Astrocyte of the cerebellum (primary cell): ENCODE results near the gene ANXA2R.
"Not testable (repeated sequence)": the region's sequence is repeated elsewhere in the genome, so short reads cannot be mapped to it uniquely, and the experiment has no call there.

Experiments
- DNase-seq: peaks from one replicate; pipeline ENCODE4 v3.0.0-alpha.2; 2011; ENCODE audit warnings: low read depth
- H3K4me3 ChIP-seq: 2 replicates; pipeline ENCODE4 v1.5.1; 2011; ENCODE audit warnings: mild to moderate bottlenecking, low read depth, low read length, moderate library complexity
- CTCF ChIP-seq: IDR thresholded peaks from 2 replicates; pipeline ENCODE4 v1.5.1; 2012; ENCODE audit warnings: low read length, low read depth, moderate library complexity, mild to moderate bottlenecking; ENCODE audit errors: missing control alignments
- in situ Hi-C: cut with HindIII; loops from 2 replicates; pipeline ENCODE4 v1.10.0; 2017; ENCODE audit warnings: low sequenced_read_pairs

The ANXA2R gene

GRCh38 chr5:43040287-43041098 lies at the start of gene ANXA2R:
Gene ANXA2R, minus strand, starts transcription at chr5:43040319. Its CDS starts 273 bp downstream, at chr5:43040046.
- peak; percentile 84 for TF ChIP-seq CTCF
- DNase-seq = peak; percentile 97
- in situ Hi-C loops = no loop called here

GRCh38 chr5:43086118-43086908 lies 46.2 kb upstream of the ANXA2R start:
- H3K4me3 ChIP-seq, DNase-seq, in situ Hi-C loops: not testable (repeated sequence)

More at GRCh38 chr5:43040287-43041098, at the start of gene ANXA2R:
- peak within 1 kb of the TSS; percentile 60 for H3K4me3 ChIP-seq

GRCh38 chr5:43085453-43085852 lies 45.3 kb upstream of the ANXA2R start:
- TF ChIP-seq CTCF = no peak
- in situ Hi-C loops = no loop called here
- H3K4me3 ChIP-seq = no peak overlapping the region
- no peak for DNase-seq

- H3K4me3 ChIP-seq, DNase-seq, in situ Hi-C loops: not testable (repeated sequence)
These were observed 44.3 kb upstream of the ANXA2R start for GRCh38 chr5:43084468-43084867.

GRCh38 chr5:43081345-43081744 lies 41.2 kb upstream of the ANXA2R start:
- in situ Hi-C loops, H3K4me3 ChIP-seq, DNase-seq: not testable (repeated sequence)

- H3K4me3 ChIP-seq = no peak overlapping the region
- DNase-seq = peak; percentile 60
- in situ Hi-C loops = no loop called here
- TF ChIP-seq CTCF = no peak
These were observed 38.8 kb upstream of the ANXA2R start for GRCh38 chr5:43078956-43079355.

GRCh38 chr5:43077446-43078191 lies 37.5 kb upstream of the ANXA2R start:
- DNase-seq, in situ Hi-C loops: not testable (repeated sequence)

GRCh38 chr5:43075319-43076293 lies 35.5 kb upstream of the ANXA2R start:
- no peak for TF ChIP-seq CTCF
- in situ Hi-C loops = no loop called here
- no peak for DNase-seq
- H3K4me3 ChIP-seq = no peak overlapping the region

More at GRCh38 chr5:43077446-43078191, 37.5 kb upstream of the ANXA2R start:
- not testable (repeated sequence) for H3K4me3 ChIP-seq
